ENCODE results near the gene TSHZ3. TPM values are rescaled to one million over a fixed set of nuclear protein-coding genes. Genes with fewer than 3 reads are reported as not detected.

TSHZ3 gene
- total and polyA plus RNA-seq, 2 of the 8 experiments (the other 6 are each of a cell fraction or from before 2014, with no cell fraction given): 3.1 to 12.3 TPM

GRCh38 chr19:31319465-31319864 is 29.8 kb downstream of the TSHZ3 start:
- Histone ChIP-seq H4K8ac (ENCODE audit: extremely low read depth, insufficient read depth, low read length) (no peak overlapping the region), H3K79me1 (ENCODE audit: low read depth, low read length) (peaks cover 7% of the 10 kb centered on the region), H3K4me2 (ENCODE audit: insufficient read depth in 1 of 2, low read depth in 2 of 2, low read length in 2 of 2) (peak overlapping the region in 1 of 2 experiments; percentile 6; a peak in 1 of 4 replicates), H2BK120ac (replicated peaks; ENCODE audit: low read depth, low read length) (no peak overlapping the region), H3K27ac (ENCODE audit: low read depth, low read length) (no peak overlapping the region), H3K27me3 (replicated peaks in 1 of 4; ENCODE audit: control insufficient read depth in 3 of 4, extremely low read depth in 1 of 4, insufficient read depth in 3 of 4, low read length in 3 of 4) (no peaks in the 10 kb centered on the region), H2BK15ac (ENCODE audit: low read length) (no peak overlapping the region), H3K79me2 (ENCODE audit: control insufficient read depth in 1 of 2, insufficient read depth in 2 of 2, low read length in 2 of 2) (peaks cover 0 to 52% of the 10 kb centered on the region in 2 experiments; a peak in 2 of 4 replicates), H2BK5ac (ENCODE audit: low read depth, low read length) (no peak overlapping the region), H3K23ac (ENCODE audit: insufficient read length) (no peak overlapping the region), H3K36me3 (ENCODE audit: control insufficient read depth in 2 of 4, insufficient read depth in 4 of 4, low read length in 3 of 4) (no peaks in the 10 kb centered on the region), H4K91ac (replicated peaks; ENCODE audit: insufficient read length, low read length) (no peak overlapping the region), H2AK5ac (ENCODE audit: low read depth, low read length) (no peak overlapping the region), H3K4ac (replicated peaks; ENCODE audit: insufficient read length, low read depth, low read length) (no peak overlapping the region), H2AFZ (ENCODE audit: low read length) (no peak overlapping the region), H3K23me2 (ENCODE audit: low read depth, low read length) (no peaks in the 10 kb centered on the region; the same call in 1 of the 2 replicates), H3K56ac (replicated peaks; ENCODE audit: insufficient read length, low read depth, low read length) (no peak overlapping the region), H4K5ac (ENCODE audit: insufficient read length, low read depth, low read length) (no peak overlapping the region), H2BK20ac (ENCODE audit: low read length) (no peak overlapping the region), H3K9ac (replicated peaks in 1 of 4; ENCODE audit: extremely low read depth in 1 of 4, low read depth in 3 of 4, low read length in 3 of 4) (no peak overlapping the region), H3K4me3 (ENCODE audit: extremely low read depth in 1 of 4, insufficient read depth in 2 of 4, low read depth in 3 of 4, low read length in 4 of 4) (no peak overlapping the region), H3K4me1 (replicated peaks in 1 of 4; ENCODE audit: control insufficient read depth in 3 of 4, insufficient read depth in 4 of 4, low read length in 3 of 4) (peaks cover 8 to 21% (median 19%) of the 10 kb centered on the region in 4 experiments), H2BK12ac (ENCODE audit: low read depth, low read length) (no peak overlapping the region), H4K20me1 (replicated peaks in 1 of 2; ENCODE audit: control insufficient read depth in 1 of 2, insufficient read depth in 2 of 2, low read length in 2 of 2) (no peaks in the 10 kb centered on the region), H3K9me3 (ENCODE audit: insufficient read depth in 2 of 2, low read depth in 1 of 2, low read length in 1 of 2) (no peaks in the 10 kb centered on the region), H3K18ac (ENCODE audit: extremely low read depth, low read length) (no peak overlapping the region), H3K14ac (ENCODE audit: insufficient read length) (no peak overlapping the region)
- WGBS, 2 experiments (ENCODE audit: extremely low coverage in 1 of 2, insufficient coverage in 1 of 2, insufficient read length in 1 of 2, insufficient replicate concordance in 2 of 2, low coverage in 1 of 2, low lambda C conversion rate in 2 of 2, missing lambda C conversion rate in 1 of 2): 81% methylated on average over 3 of the region's 3 CpGs; no CpG with 5 or more reads in 1 of the 2 experiments
- ChIA-PET CTCF (ENCODE audit: partially characterized antibody) (interaction anchor here (1.0 to 1.8 kb wide), 4 partner anchors 19 to 265 kb away, joined by 3 to 4 read pairs (median 4); no protein-coding TSS in a partner anchor), POLR2A (ENCODE audit: partially characterized antibody) (interaction anchor here (0.7 kb wide), 1 partner anchor 11 kb away, joined by 3 read pairs; no protein-coding TSS in a partner anchor)
- FAIRE-seq (no peak), DNase-seq (ENCODE audit: low read depth in 1 of 2, low spot score in 2 of 2) (no peak)
- no peak for TF ChIP-seq CBX8 (IDR thresholded peaks at IDR 0.05; ENCODE audit: borderline replicate concordance, low read depth, low read length)
- no peak for TF ChIP-seq E2F6 (IDR thresholded peaks at IDR 0.05)
- TF ChIP-seq ASH2L (IDR thresholded peaks at IDR 0.05; ENCODE audit: low read length): no peak
- TF ChIP-seq ATF2 (IDR thresholded peaks at IDR 0.05; ENCODE audit: low read length): no peak
- no peak for TF ChIP-seq MAFK (IDR thresholded peaks at IDR 0.05; ENCODE audit: low read depth, low read length)
- no peak for TF ChIP-seq KDM5A (IDR thresholded peaks at IDR 0.05; ENCODE audit: low read length)
- TF ChIP-seq, protein P1, sequence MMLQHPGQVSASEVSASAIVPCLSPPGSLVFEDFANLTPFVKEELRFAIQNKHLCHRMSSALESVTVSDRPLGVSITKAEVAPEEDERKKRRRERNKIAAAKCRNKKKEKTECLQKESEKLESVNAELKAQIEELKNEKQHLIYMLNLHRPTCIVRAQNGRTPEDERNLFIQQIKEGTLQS (IDR thresholded peaks at IDR 0.05; ENCODE audit: insufficient read depth, low read depth, low read length): no peak
- no peak for TF ChIP-seq TEAD4 (IDR thresholded peaks at IDR 0.05; ENCODE audit: low read depth, low read length)
- TF ChIP-seq POLR2A (IDR thresholded peaks at IDR 0.05; ENCODE audit: control extremely low read depth in 1 of 2, low read depth in 2 of 2, low read length in 2 of 2): no peak
- no peak for TF ChIP-seq KDM4A (IDR thresholded peaks at IDR 0.05; ENCODE audit: low read depth, low read length, severe bottlenecking)
- TF ChIP-seq RBBP5 (IDR thresholded peaks at IDR 0.05; ENCODE audit: borderline replicate concordance, low read depth, low read length): no peak
- TF ChIP-seq CHD2 (IDR thresholded peaks at IDR 0.05; ENCODE audit: low read length): no peak
